ENCODE measurements around the gene PNPO. TPM values are rescaled to one million over a fixed set of nuclear protein-coding genes. Genes with fewer than 3 reads are reported as not detected.

The PNPO gene
- total RNA-seq, 2 donors from 2014 or later = 37.3 to 55.2 TPM

- WGBS = 3% methylated on average over 22 of the region's 22 CpGs
Measured at GRCh38 chr17:47949197-47949759, 7.9 kb downstream of the PNPO start.

GRCh38 chr17:47949946-47950345 is 8.6 kb downstream of the PNPO start:
- WGBS = 57% methylated on average over 3 of the region's 3 CpGs
- intact Hi-C loops (cut with DNase I) = loop anchor here (2.0 to 5.0 kb wide), 3 partner anchors 21 to 103 kb away; partner anchors contain the start of gene CDK5RAP3
- H3K36me3 ChIP-seq = no peaks in the 10 kb centered on the region
- peak overlapping the region; percentile 89 to 93 for H3K27ac ChIP-seq
- H3K4me1 ChIP-seq (replicated peaks) = peaks cover 16% of the 10 kb centered on the region
- TF ChIP-seq CTCF (IDR thresholded peaks at IDR 0.05) (no peak), POLR2AphosphoS5 (IDR thresholded peaks at IDR 0.05) (no peak), POLR2A (IDR thresholded peaks at IDR 0.05) (no peak)
- H3K27me3 ChIP-seq (replicated peaks; ENCODE audit: insufficient read depth) = no peaks in the 10 kb centered on the region
- H3K9me3 ChIP-seq = no peaks in the 10 kb centered on the region
- peak overlapping the region; percentile 13 to 29 for H3K4me3 ChIP-seq
- no peak for DNase-seq (ENCODE audit: low spot score)

More at GRCh38 chr17:47949197-47949759, 7.9 kb downstream of the PNPO start:
- Histone ChIP-seq H3K36me3 (no peaks in the 10 kb centered on the region), H3K9me3 (no peaks in the 10 kb centered on the region), H3K27me3 (replicated peaks; ENCODE audit: insufficient read depth) (no peaks in the 10 kb centered on the region), H3K27ac (peak overlapping the region; percentile 89 to 93), H3K4me3 (peak overlapping the region; percentile 13 to 29), H3K4me1 (replicated peaks) (peaks cover 16% of the 10 kb centered on the region)
- DNase-seq (ENCODE audit: low spot score) = peak; percentile 89
- intact Hi-C loops (cut with DNase I) = loop anchor here (2.0 to 5.0 kb wide), 2 partner anchors 22 to 42 kb away; partner anchors contain the start of gene CDK5RAP3
- TF ChIP-seq POLR2A (IDR thresholded peaks at IDR 0.05) (no peak), POLR2AphosphoS5 (IDR thresholded peaks at IDR 0.05) (peak; percentile 78), CTCF (IDR thresholded peaks at IDR 0.05) (peak; percentile 80 to 97 (median 94))

- no peak for DNase-seq (ENCODE audit: low spot score)
- Histone ChIP-seq H3K4me1 (replicated peaks) (peaks cover 16% of the 10 kb centered on the region), H3K27me3 (replicated peaks; ENCODE audit: insufficient read depth) (no peaks in the 10 kb centered on the region), H3K36me3 (no peaks in the 10 kb centered on the region), H3K27ac (peak overlapping the region; percentile 89 to 93), H3K4me3 (no peak overlapping the region), H3K9me3 (no peaks in the 10 kb centered on the region)
- TF ChIP-seq POLR2AphosphoS5 (IDR thresholded peaks at IDR 0.05) = no peak
- TF ChIP-seq POLR2A (IDR thresholded peaks at IDR 0.05) = no peak
- TF ChIP-seq CTCF (IDR thresholded peaks at IDR 0.05) = no peak
- WGBS = 57% methylated on average over 4 of the region's 4 CpGs
- intact Hi-C loops (cut with DNase I) = loop anchor here (5.0 kb wide), 1 partner anchor 103 kb away; no protein-coding TSS in a partner anchor
Measured at GRCh38 chr17:47950448-47950847, 9.1 kb downstream of the PNPO start.

GRCh38 chr17:47952171-47953021 is 11.0 kb downstream of the PNPO start:
- H3K4me1 ChIP-seq (replicated peaks) = peaks cover 16% of the 10 kb centered on the region
- no peaks in the 10 kb centered on the region for H3K36me3 ChIP-seq
- H3K9me3 ChIP-seq = no peaks in the 10 kb centered on the region
- peak overlapping the region; percentile 89 to 93 for H3K27ac ChIP-seq
- no peaks in the 10 kb centered on the region for H3K27me3 ChIP-seq (replicated peaks; ENCODE audit: insufficient read depth)
- 63% methylated on average over 12 of the region's 12 CpGs for WGBS
- DNase-seq (ENCODE audit: low spot score) = no peak
- no peak for TF ChIP-seq POLR2AphosphoS5 (IDR thresholded peaks at IDR 0.05)
- TF ChIP-seq POLR2A (IDR thresholded peaks at IDR 0.05) = no peak
- TF ChIP-seq CTCF (IDR thresholded peaks at IDR 0.05) = no peak
- H3K4me3 ChIP-seq = no peak overlapping the region
- intact Hi-C loops (cut with DNase I) = loop anchor here (5.0 kb wide), 1 partner anchor 105 kb away; no protein-coding TSS in a partner anchor
